Caco-2 (cell line): ENCODE measurements around the gene ATP6V1G2. TPM values are rescaled to one million over a fixed set of nuclear protein-coding genes. Genes with fewer than 3 reads are reported as not detected.
A peak's percentile ranks its signal among the peaks of the same experiment; 100 is the strongest.

ENCODE experiments used
- BruUV-seq: library from RNA; stranded (reverse); fragments of 400-500 nt; replicated peaks from 2 replicates; lab custom pipeline; 2021; lab: Mats Ljungman, UMichigan
- CTCF ChIA-PET: fragments of 300-600 bp; sonication (Branson Sonifier 250); formaldehyde crosslinking; loops from one replicate; lab custom pipeline; 2022; ENCODE audit warnings: antibody characterized with exemption; lab: Charles Lee
- POLR2A ChIA-PET: fragments of 300-600 bp; sonication (Branson Sonifier 250); formaldehyde crosslinking; loops from one replicate; lab custom pipeline; 2022; ENCODE audit warnings: antibody characterized with exemption; lab: Charles Lee
- DNase-seq, 2 experiments: peaks; one replicate each; pipeline versions ENCODE4 v3.0.0 to v3.0.0-alpha.2; 2020 to 2022
- H3K27me3 ChIP-seq: replicated peaks from 2 replicates; pipeline ENCODE4 v1.6.0; 2011; ENCODE audit warnings: low read length; ENCODE audit not compliant: control insufficient read depth, insufficient read depth
- H3K36me3 ChIP-seq: 2 replicates; pipeline ENCODE4 v1.5.1; 2011; ENCODE audit warnings: low read length; ENCODE audit not compliant: control insufficient read depth, insufficient read depth
- H3K4me1 ChIP-seq: fragments of 250-450 bp; sonication (Bioruptor Pico); 2 replicates; pipeline ENCODE4 v1.5.1; 2020; ENCODE audit warnings: mild to moderate bottlenecking
- H3K4me3 ChIP-seq: 2 replicates; pipeline ENCODE4 v1.5.1; 2011; ENCODE audit warnings: low read depth, mild to moderate bottlenecking, control low read depth, low read length
- H3K9me3 ChIP-seq: fragments of 250-450 bp; sonication (Bioruptor Pico); 2 replicates; pipeline ENCODE4 v1.5.1; 2020; ENCODE audit warnings: mild to moderate bottlenecking, moderate library complexity
- H3K27ac Mint-ChIP-seq: one replicate; pipeline ENCODE4 v1.8.0; 2022; ENCODE audit warnings: mixed read lengths; ENCODE audit not compliant: unreplicated experiment
- H3K27me3 Mint-ChIP-seq: one replicate; pipeline ENCODE4 v1.8.0; 2022; ENCODE audit warnings: mixed read lengths; ENCODE audit not compliant: insufficient read depth, unreplicated experiment
- H3K36me3 Mint-ChIP-seq: one replicate; pipeline ENCODE4 v1.8.0; 2022; ENCODE audit warnings: mild to moderate bottlenecking, mixed read lengths; ENCODE audit not compliant: insufficient read depth, unreplicated experiment
- H3K4me1 Mint-ChIP-seq: one replicate; pipeline ENCODE4 v1.8.0; 2022; ENCODE audit warnings: low read depth, mixed read lengths; ENCODE audit not compliant: unreplicated experiment
- H3K4me3 Mint-ChIP-seq: one replicate; pipeline ENCODE4 v1.8.0; 2022; ENCODE audit warnings: mild to moderate bottlenecking, moderate library complexity, mixed read lengths; ENCODE audit not compliant: unreplicated experiment
- H3K9me3 Mint-ChIP-seq: one replicate; pipeline ENCODE4 v1.8.0; 2022; ENCODE audit warnings: mixed read lengths; ENCODE audit not compliant: unreplicated experiment
- CTCF ChIP-seq, 2 experiments: fragments of 200-600 bp in 1 of 2; IDR thresholded peaks; 1 replicate in 1 of 2; 2 replicates in 1 of 2; pipeline versions ENCODE4 v1.5.1 to v1.8.0; 2011 to 2022; ENCODE audit warnings: antibody characterized with exemption in 1 of 2, control low read depth in 1 of 2, inconsistent platforms in 1 of 2, low read depth in 1 of 2, low read length in 1 of 2, mild to moderate bottlenecking in 1 of 2, moderate library complexity in 1 of 2; ENCODE audit not compliant: insufficient read depth in 1 of 2, severe bottlenecking in 1 of 2, unreplicated experiment in 1 of 2
- intact Hi-C: fragments of 100-400 bp; cut with micrococcal nuclease; formaldehyde crosslinking; loops from one replicate; pipeline ENCODE4 v1.10.0; 2022; ENCODE audit not compliant: unreplicated experiment
- total RNA-seq: library from RNA; stranded (reverse); gene quantifications from 2 replicates; pipeline ENCODE4 v1.2.3, GENCODE V29; 2022

ATP6V1G2 gene
- total RNA-seq, 1 experiment from 2014 or later, result 0.43 TPM

GRCh38 chr6:31582230-31582643 lies 35.8 kb upstream of the ATP6V1G2 start, which contains the start of gene LTB:
Gene LTB, minus strand, starts transcription at chr6:31582424. Its CDS starts 7 bp downstream, at chr6:31582417.
- TF ChIP-seq CTCF (IDR thresholded peaks at IDR 0.05; ENCODE audit: insufficient read depth in 1 of 2, low read depth in 1 of 2, low read length in 1 of 2, severe bottlenecking in 1 of 2, unreplicated experiment in 1 of 2), result no peak
- Mint-ChIP-seq H3K36me3 (peaks cover 5% of the 10 kb centered on the region), H3K9me3 (no peaks in the 10 kb centered on the region), H3K27me3 (no peaks in the 10 kb centered on the region), H3K4me3 (peak within 1 kb of the TSS; percentile 97), H3K27ac (peak within 1 kb of the TSS; percentile 83), H3K4me1 (peaks cover 18% of the 10 kb centered on the region)
- H3K4me1 ChIP-seq, result peaks cover 3% of the 10 kb centered on the region; the same call in 1 of the 2 replicates
- DNase-seq, result no peak
- no peaks in the 10 kb centered on the region for H3K36me3 ChIP-seq
- H3K9me3 ChIP-seq, result no peaks in the 10 kb centered on the region
- ChIA-PET POLR2A (no interaction called here), CTCF (interaction anchor here (7.2 kb wide), 1 partner anchor 15 kb away, joined by 80 read pairs; no protein-coding TSS in a partner anchor)
- intact Hi-C loops, result no loop called here
- BruUV-seq, result no TSS peak
- no peaks in the 10 kb centered on the region for H3K27me3 ChIP-seq
- H3K4me3 ChIP-seq, result peak within 1 kb of the TSS; percentile 80

- no peaks in the 10 kb centered on the region for H3K9me3 Mint-ChIP-seq
- Histone ChIP-seq H3K4me3 (peak overlapping the region; percentile 80), H3K27me3 (no peaks in the 10 kb centered on the region), H3K4me1 (peaks cover 3% of the 10 kb centered on the region; the same call in 1 of the 2 replicates), H3K9me3 (no peaks in the 10 kb centered on the region), H3K36me3 (no peaks in the 10 kb centered on the region)
- no peak for DNase-seq
- POLR2A ChIA-PET, result interaction anchor here (0.9 to 1.4 kb wide), 2 partner anchors 40 to 54 kb away, joined by 3 to 6 read pairs; partner anchors contain the start of gene DDX39B
- H3K36me3 Mint-ChIP-seq, result peaks cover 5% of the 10 kb centered on the region
- intact Hi-C loops, result loop anchor here (1.0 kb wide), 1 partner anchor 17 kb away; no protein-coding TSS in a partner anchor
- no TSS peak for BruUV-seq
- no peaks in the 10 kb centered on the region for H3K27me3 Mint-ChIP-seq
- CTCF ChIA-PET, result interaction anchor here (0.8 to 7.2 kb wide), 4 partner anchors 11 to 494 kb away, joined by 3 to 80 read pairs (median 5); partner anchors contain the start of gene NCR3
- H3K27ac Mint-ChIP-seq, result peak overlapping the region; percentile 83
- peak overlapping the region; percentile 97 for H3K4me3 Mint-ChIP-seq
- no peak for TF ChIP-seq CTCF (IDR thresholded peaks at IDR 0.05; ENCODE audit: insufficient read depth in 1 of 2, low read depth in 1 of 2, low read length in 1 of 2, severe bottlenecking in 1 of 2, unreplicated experiment in 1 of 2)
- peaks cover 18% of the 10 kb centered on the region for H3K4me1 Mint-ChIP-seq
These were observed 35.2 kb upstream of the ATP6V1G2 start for GRCh38 chr6:31581434-31582229.

- H3K27me3 ChIP-seq, result no peaks in the 10 kb centered on the region
- H3K4me3 ChIP-seq, result peak overlapping the region; percentile 80
- H3K36me3 Mint-ChIP-seq, result peaks cover 5% of the 10 kb centered on the region
- DNase-seq, result peak; percentile 82 to 92
- peaks cover 3% of the 10 kb centered on the region; the same call in 1 of the 2 replicates for H3K4me1 ChIP-seq
- H3K27me3 Mint-ChIP-seq, result no peaks in the 10 kb centered on the region
- POLR2A ChIA-PET, result interaction anchor here (0.9 to 1.4 kb wide), 2 partner anchors 39 to 55 kb away, joined by 3 to 6 read pairs; partner anchors contain the start of gene DDX39B
- peak overlapping the region; percentile 83 for H3K27ac Mint-ChIP-seq
- TF ChIP-seq CTCF (IDR thresholded peaks at IDR 0.05; ENCODE audit: insufficient read depth in 1 of 2, low read depth in 1 of 2, low read length in 1 of 2, severe bottlenecking in 1 of 2, unreplicated experiment in 1 of 2), result peak; percentile 90 to 93
- intact Hi-C loops, result loop anchor here (1.0 kb wide), 1 partner anchor 17 kb away; no protein-coding TSS in a partner anchor
- CTCF ChIA-PET, result interaction anchor here (0.6 to 7.2 kb wide), 6 partner anchors 12 to 494 kb away, joined by 3 to 80 read pairs (median 4); partner anchors contain the start of gene NCR3
- H3K4me3 Mint-ChIP-seq, result peak overlapping the region; percentile 97
- no peaks in the 10 kb centered on the region for H3K36me3 ChIP-seq
- peaks cover 18% of the 10 kb centered on the region for H3K4me1 Mint-ChIP-seq
- no TSS peak for BruUV-seq
- no peaks in the 10 kb centered on the region for H3K9me3 Mint-ChIP-seq
- H3K9me3 ChIP-seq, result no peaks in the 10 kb centered on the region
These were observed 34.5 kb upstream of the ATP6V1G2 start for GRCh38 chr6:31580807-31581433.
